Tibial nerve (tissue), 4 donors: ENCODE results near the gene UGT1A8. TPM values are rescaled to one million over a fixed set of nuclear protein-coding genes. Genes with fewer than 3 reads are reported as not detected.

Experiments
- DNase-seq, 2 donors: peaks; one replicate each; pipeline ENCODE4 v3.0.0-alpha.2; 2019; ENCODE audit warnings: low spot score in 2 of 2
- H3K27ac ChIP-seq, 4 donors: fragments of 200-600 bp; sonication (generic) in 3 of 4; one replicate each; pipeline ENCODE4 v1.5.1; 2017 to 2019; ENCODE audit warnings: mild to moderate bottlenecking in 1 of 4
- H3K27me3 ChIP-seq, 2 donors: fragments of 200-600 bp; sonication (generic) in 1 of 2; one replicate each; pipeline versions ENCODE4 v1.5.1 to v1.6.0; 2017 to 2019
- H3K36me3 ChIP-seq, 3 donors: fragments of 200-600 bp; sonication (generic); one replicate each; pipeline ENCODE4 v1.5.1; 2018 to 2019
- H3K4me1 ChIP-seq, 4 donors: fragments of 200-600 bp; sonication (generic) in 3 of 4; one replicate each; pipeline ENCODE4 v1.5.1; 2017 to 2019
- H3K4me3 ChIP-seq, 4 donors: fragments of 200-600 bp; sonication (generic) in 3 of 4; one replicate each; pipeline ENCODE4 v1.5.1; 2017 to 2019; ENCODE audit warnings: mild to moderate bottlenecking in 1 of 4, moderate library complexity in 1 of 4
- H3K9me3 ChIP-seq, 4 donors: fragments of 200-600 bp; sonication (generic) in 3 of 4; one replicate each; pipeline ENCODE4 v1.5.1; 2017 to 2019
- EP300 ChIP-seq, 2 donors: sonication (generic); formaldehyde crosslinking; IDR thresholded peaks; one replicate each; pipeline ENCODE4 v1.6.1; 2017; ENCODE audit warnings: antibody characterized with exemption in 2 of 2, mild to moderate bottlenecking in 1 of 2
- POLR2A ChIP-seq, 2 donors: fragments of 450-650 bp; IDR thresholded peaks; one replicate each; pipeline ENCODE4 v1.6.1; 2017; ENCODE audit warnings: antibody characterized with exemption in 2 of 2, mild to moderate bottlenecking in 2 of 2, moderate library complexity in 2 of 2
- WGBS, 2 donors: methylation state at CpG; one replicate each; pipeline ENCODE4 v1.1.5; 2018; 5-methylcytosine and 5-hydroxymethylcytosine counted together
- total RNA-seq, 4 donors: library from RNA; depleted of rRNA; stranded (reverse); fragments of >200 nt; gene quantifications; one replicate each; pipeline ENCODE4 v1.1.0, GENCODE V29; 2016
- TF ChIP-seq, protein P1 (sequence below), 5 experiments: fragments of 200-600 bp in 3 of 5; fragments of 450-650 bp in 2 of 5; sonication (generic) in 3 of 5; IDR thresholded peaks; one replicate each; pipeline ENCODE4 v1.5.1; 2016 to 2019; ENCODE audit warnings: antibody characterized with exemption in 5 of 5, mild to moderate bottlenecking in 3 of 5, moderate library complexity in 2 of 5

Gene UGT1A8
- total RNA-seq, 4 donors from 2014 or later, result not detected

DNA sequence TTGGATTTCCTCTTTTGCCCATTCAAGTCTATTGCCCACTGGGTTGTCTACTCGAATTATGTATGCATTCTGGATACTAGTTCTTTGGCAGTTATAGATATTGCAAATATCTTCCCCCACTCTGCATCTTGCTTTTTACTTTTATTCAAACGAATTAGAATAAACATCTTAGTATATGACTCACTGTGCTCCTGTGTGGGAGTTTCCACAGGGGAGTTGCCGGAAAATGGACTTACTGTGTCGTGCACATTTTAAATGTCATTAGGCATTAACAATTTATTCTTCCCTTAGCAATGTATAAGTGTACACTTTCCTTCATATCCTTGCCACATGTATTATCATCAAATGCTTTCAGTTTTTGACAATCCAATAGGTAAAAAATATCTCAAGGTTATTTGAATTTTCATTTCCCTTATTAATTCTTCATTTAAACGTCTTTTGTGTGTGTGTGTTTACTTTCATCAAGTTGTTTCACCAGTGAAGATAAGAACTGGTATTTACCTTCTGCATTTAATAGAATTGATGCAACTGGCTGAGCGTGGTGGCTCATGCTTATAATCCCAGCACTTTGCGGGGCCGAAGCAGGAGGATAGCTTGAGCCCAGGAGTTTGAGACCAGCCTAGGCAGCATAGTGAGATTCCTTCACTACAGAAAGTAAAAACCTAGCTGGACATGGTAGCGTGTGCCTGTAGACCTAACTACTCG lies 90.7 kb downstream of the UGT1A8 start:
- Histone ChIP-seq H3K4me1 (no peaks in the 10 kb centered on the region), H3K27me3 (no peaks in the 10 kb centered on the region), H3K36me3 (no peaks in the 10 kb centered on the region), H3K4me3 (no peak overlapping the region), H3K9me3 (peaks cover 0 to 6% (median 0%) of the 10 kb centered on the region in 4 donors), H3K27ac (no peak overlapping the region)
- no peak for DNase-seq
- 67 to 68% methylated on average over 10 of the region's 10 CpGs for WGBS, 2 donors
- TF ChIP-seq POLR2A (IDR thresholded peaks at IDR 0.05), result no peak
- no peak for TF ChIP-seq EP300 (IDR thresholded peaks at IDR 0.05)
- TF ChIP-seq, protein P1, sequence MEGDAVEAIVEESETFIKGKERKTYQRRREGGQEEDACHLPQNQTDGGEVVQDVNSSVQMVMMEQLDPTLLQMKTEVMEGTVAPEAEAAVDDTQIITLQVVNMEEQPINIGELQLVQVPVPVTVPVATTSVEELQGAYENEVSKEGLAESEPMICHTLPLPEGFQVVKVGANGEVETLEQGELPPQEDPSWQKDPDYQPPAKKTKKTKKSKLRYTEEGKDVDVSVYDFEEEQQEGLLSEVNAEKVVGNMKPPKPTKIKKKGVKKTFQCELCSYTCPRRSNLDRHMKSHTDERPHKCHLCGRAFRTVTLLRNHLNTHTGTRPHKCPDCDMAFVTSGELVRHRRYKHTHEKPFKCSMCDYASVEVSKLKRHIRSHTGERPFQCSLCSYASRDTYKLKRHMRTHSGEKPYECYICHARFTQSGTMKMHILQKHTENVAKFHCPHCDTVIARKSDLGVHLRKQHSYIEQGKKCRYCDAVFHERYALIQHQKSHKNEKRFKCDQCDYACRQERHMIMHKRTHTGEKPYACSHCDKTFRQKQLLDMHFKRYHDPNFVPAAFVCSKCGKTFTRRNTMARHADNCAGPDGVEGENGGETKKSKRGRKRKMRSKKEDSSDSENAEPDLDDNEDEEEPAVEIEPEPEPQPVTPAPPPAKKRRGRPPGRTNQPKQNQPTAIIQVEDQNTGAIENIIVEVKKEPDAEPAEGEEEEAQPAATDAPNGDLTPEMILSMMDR (IDR thresholded peaks at IDR 0.05), result no peak

DNA sequence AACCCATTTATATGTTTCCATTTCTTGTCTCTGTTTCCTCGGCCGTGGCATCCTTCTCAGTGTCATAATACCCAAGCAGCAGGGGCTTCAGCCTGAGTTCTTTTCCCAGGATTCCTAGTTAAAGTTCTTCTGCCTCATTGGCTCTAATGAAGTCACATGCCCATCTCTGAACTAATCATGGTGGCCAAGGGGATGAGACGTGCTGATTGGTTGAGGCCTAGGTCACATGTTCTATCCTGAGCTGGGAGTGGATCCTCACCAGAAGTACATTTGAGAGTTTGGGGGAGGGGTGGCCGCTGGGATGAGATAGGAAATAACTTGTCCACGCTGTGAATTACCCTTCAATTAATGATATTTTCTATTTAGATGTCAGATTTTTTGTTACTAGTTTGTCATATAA lies 91.5 kb downstream of the UGT1A8 start:
- no peaks in the 10 kb centered on the region for H3K4me1 ChIP-seq
- H3K27ac ChIP-seq, result no peak overlapping the region
- H3K27me3 ChIP-seq, result no peaks in the 10 kb centered on the region
- WGBS, 2 donors, result 78 to 83% methylated on average over 5 of the region's 5 CpGs
- no peak overlapping the region for H3K4me3 ChIP-seq
- H3K36me3 ChIP-seq, result no peaks in the 10 kb centered on the region
- no peak for DNase-seq
- H3K9me3 ChIP-seq, result peaks cover 0 to 6% (median 0%) of the 10 kb centered on the region in 4 donors
- TF ChIP-seq, protein P1 (IDR thresholded peaks at IDR 0.05), result no peak
- TF ChIP-seq EP300 (IDR thresholded peaks at IDR 0.05), result no peak
- TF ChIP-seq POLR2A (IDR thresholded peaks at IDR 0.05), result no peak

DNA sequence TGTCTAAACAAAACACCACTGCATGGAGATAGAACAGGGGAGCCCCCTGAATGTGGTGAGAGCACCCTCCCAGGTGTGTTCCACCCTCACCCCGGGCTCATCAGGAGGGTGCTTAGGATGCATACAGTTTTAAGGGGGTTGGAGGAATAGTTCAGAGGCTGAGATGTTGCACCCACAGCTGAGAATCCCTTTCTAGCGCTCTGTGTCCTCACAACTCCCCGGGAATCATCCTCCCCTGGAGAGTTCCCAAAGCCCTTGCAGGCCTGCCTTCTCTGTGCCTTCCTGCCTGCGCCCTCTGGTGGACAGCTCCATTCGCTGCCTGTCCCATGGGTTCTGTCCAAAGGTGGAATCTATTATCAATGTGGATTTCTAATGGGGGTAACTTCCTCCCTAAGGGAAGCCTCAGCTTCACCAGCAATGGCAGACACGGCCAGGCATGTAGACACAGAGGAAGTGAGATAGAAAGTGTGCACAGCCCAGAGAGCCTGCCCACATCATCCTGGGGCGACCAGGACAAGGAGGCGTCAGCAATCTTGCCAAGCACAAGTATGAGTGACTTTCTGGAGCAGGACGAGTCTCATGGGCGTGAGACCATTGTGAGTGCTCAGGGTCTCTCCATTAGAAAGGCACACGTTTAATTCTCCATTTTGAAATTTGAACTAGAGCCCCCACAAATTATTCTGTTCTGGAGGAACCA lies 94.0 kb downstream of the UGT1A8 start:
- TF ChIP-seq, protein P1 (IDR thresholded peaks at IDR 0.05), result peak; percentile 35 to 80 (median 39)
- TF ChIP-seq POLR2A (IDR thresholded peaks at IDR 0.05) (no peak), EP300 (IDR thresholded peaks at IDR 0.05) (no peak)

DNA sequence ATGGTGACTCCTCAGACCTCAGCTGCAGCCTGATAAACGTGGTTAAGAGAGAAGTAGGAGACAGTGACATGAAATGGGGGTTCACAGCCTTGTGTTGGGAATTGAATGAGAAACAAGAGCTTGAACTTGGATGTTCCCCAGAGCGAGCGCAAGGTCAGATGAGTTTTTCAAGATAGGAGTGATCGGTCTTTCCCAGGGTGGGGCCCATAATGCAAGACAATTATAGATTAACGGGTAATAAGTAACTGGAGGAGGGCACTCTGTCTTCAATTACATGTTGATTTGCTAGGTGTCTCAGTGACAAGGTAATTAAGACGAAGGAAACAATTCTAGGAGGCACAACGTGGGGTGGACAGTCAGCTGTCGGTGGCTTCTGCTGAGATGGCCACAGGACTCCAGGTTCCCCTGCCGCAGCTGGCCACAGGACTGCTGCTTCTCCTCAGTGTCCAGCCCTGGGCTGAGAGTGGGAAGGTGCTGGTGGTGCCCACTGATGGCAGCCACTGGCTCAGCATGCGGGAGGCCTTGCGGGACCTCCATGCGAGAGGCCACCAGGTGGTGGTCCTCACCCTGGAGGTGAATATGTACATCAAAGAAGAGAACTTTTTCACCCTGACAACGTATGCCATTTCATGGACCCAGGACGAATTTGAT lies 95.3 kb downstream of the UGT1A8 start, which contains the start of gene UGT1A5:
TSS of gene UGT1A5 (plus strand) at position 297 of the 651 bp plus-strand sequence. CDS start at position 382, 85 bp downstream.
- DNase-seq, result no peak
- Histone ChIP-seq H3K9me3 (no peaks in the 10 kb centered on the region), H3K4me1 (no peaks in the 10 kb centered on the region), H3K27ac (no peak within 1 kb of the TSS), H3K4me3 (no peak within 1 kb of the TSS), H3K36me3 (no peaks in the 10 kb centered on the region), H3K27me3 (no peaks in the 10 kb centered on the region)
- 73 to 86% methylated on average over 14 of the region's 14 CpGs for WGBS, 2 donors
- TF ChIP-seq POLR2A (IDR thresholded peaks at IDR 0.05), result no peak
- TF ChIP-seq, protein P1 (IDR thresholded peaks at IDR 0.05), result no peak
- no peak for TF ChIP-seq EP300 (IDR thresholded peaks at IDR 0.05)

More for the DNA sequence above, 94.0 kb downstream of the UGT1A8 start:
- Histone ChIP-seq H3K27ac (no peak overlapping the region), H3K36me3 (no peaks in the 10 kb centered on the region), H3K4me3 (no peak overlapping the region), H3K27me3 (no peaks in the 10 kb centered on the region), H3K4me1 (no peaks in the 10 kb centered on the region), H3K9me3 (no peaks in the 10 kb centered on the region)
- DNase-seq, result peak; percentile 30 to 60
- 43 to 45% methylated on average over 9 to 11 of the region's 11 CpGs for WGBS, 2 donors

DNA sequence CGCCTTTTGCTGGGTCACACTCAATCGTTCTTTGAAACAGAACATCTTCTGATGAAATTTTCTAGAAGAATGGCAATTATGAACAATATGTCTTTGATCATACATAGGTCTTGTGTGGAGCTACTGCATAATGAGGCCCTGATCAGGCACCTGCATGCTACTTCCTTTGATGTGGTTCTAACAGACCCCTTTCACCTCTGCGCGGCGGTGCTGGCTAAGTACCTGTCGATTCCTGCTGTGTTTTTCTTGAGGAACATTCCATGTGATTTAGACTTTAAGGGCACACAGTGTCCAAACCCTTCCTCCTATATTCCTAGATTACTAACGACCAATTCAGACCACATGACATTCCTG lies 95.8 kb downstream of the UGT1A8 start:
- 72 to 75% methylated on average over 7 of the region's 7 CpGs for WGBS, 2 donors
- TF ChIP-seq POLR2A (IDR thresholded peaks at IDR 0.05) (no peak), EP300 (IDR thresholded peaks at IDR 0.05) (no peak)
- TF ChIP-seq, protein P1 (IDR thresholded peaks at IDR 0.05), result no peak
- Histone ChIP-seq H3K36me3 (no peaks in the 10 kb centered on the region), H3K4me1 (no peaks in the 10 kb centered on the region), H3K27ac (no peak overlapping the region), H3K4me3 (no peak overlapping the region), H3K9me3 (no peaks in the 10 kb centered on the region), H3K27me3 (no peaks in the 10 kb centered on the region)
- DNase-seq, result no peak
